HepG2 (cell line): Measurements from ENCODE around the gene DPH5. TPM values are rescaled to one million over a fixed set of nuclear protein-coding genes. Genes with fewer than 3 reads are reported as not detected.
"Not testable (repeated sequence)": the region's sequence is repeated elsewhere in the genome, so short reads cannot be mapped to it uniquely, and the experiment has no call there.

Experiments used
- ATAC-seq: fragments of 200-7000 bp; cut with Tn5 transposase; 3 replicates; pipeline ENCODE4 v1.9.1; 2020; ENCODE audit warnings: mild to moderate bottlenecking, moderate library complexity
- BruUV-seq: library from RNA; stranded (reverse); fragments of 400-500 nt; replicated peaks from 2 replicates; lab custom pipeline; 2021; lab: Mats Ljungman, UMichigan
- CTCF ChIA-PET: fragments of 300-600 bp; formaldehyde crosslinking; extraction: SDS; loops from one replicate; lab custom pipeline; 2021; ENCODE audit warnings: low total read pairs, inconsistent platforms, low intra/inter-chr PET ratio; lab: Yijun Ruan, JAX
- POLR2A ChIA-PET: fragments of 350-600 bp; sonication (Branson Sonifier 250); formaldehyde crosslinking; loops from one replicate; lab custom pipeline; 2020; ENCODE audit warnings: antibody characterized with exemption, inconsistent platforms; lab: Yijun Ruan, JAX
- DNase-seq: peaks from one replicate; pipeline ENCODE4 v3.0.0-alpha.2; 2015; ENCODE audit warnings: low spot score
- FAIRE-seq: peaks from 3 replicates; lab custom pipeline; 2011; peaks lifted over from hg19 to GRCh38; lab: Jason Lieb, UNC
- H2AFZ ChIP-seq: one replicate; pipeline ENCODE4 v1.6.1; 2011; ENCODE audit warnings: low read length, inconsistent platforms
- H3K27ac ChIP-seq: fragments of 300-600 bp; 3 replicates; pipeline ENCODE4 v1.8.0; 2011; ENCODE audit warnings: mixed run types, mild to moderate bottlenecking, mixed read lengths, low read length, inconsistent platforms; ENCODE audit not compliant: insufficient read depth; ENCODE audit errors: extremely low read length
- H3K27me3 ChIP-seq, 2 experiments: fragments of 200-600 bp in 1 of 2; 2 replicates in 1 of 2; 3 replicates in 1 of 2; pipeline versions ENCODE4 v1.6.0 to v1.8.0; 2011; ENCODE audit warnings: low read length in 2 of 2, mild to moderate bottlenecking in 2 of 2, moderate library complexity in 2 of 2, inconsistent platforms in 1 of 2; ENCODE audit not compliant: insufficient read depth in 2 of 2, control insufficient read depth in 1 of 2
- H3K36me3 ChIP-seq, 2 experiments: fragments of 200-600 bp in 1 of 2; replicated peaks in 1 of 2; 2 replicates in 1 of 2; 3 replicates in 1 of 2; pipeline versions ENCODE4 v1.5.1 to v1.8.0; 2011; ENCODE audit warnings: low read length in 2 of 2, inconsistent platforms in 1 of 2; ENCODE audit not compliant: insufficient read depth in 2 of 2, control insufficient read depth in 1 of 2
- H3K4me1 ChIP-seq: 2 replicates; pipeline ENCODE4 v1.5.1; 2012; ENCODE audit warnings: low read length, inconsistent platforms; ENCODE audit not compliant: insufficient read depth
- H3K4me2 ChIP-seq: 2 replicates; pipeline ENCODE4 v1.6.0; 2011; ENCODE audit warnings: low read depth, low read length, inconsistent platforms
- H3K4me3 ChIP-seq, 3 experiments: fragments of 200-600 bp in 1 of 3; sonication (generic), shearing (Covaris generic) in 1 of 3; replicated peaks in 1 of 3; 2 replicates each; pipeline ENCODE4 v1.5.1; 2011 to 2016; ENCODE audit warnings: low read length in 3 of 3, inconsistent platforms in 2 of 3, low read depth in 2 of 3, mild to moderate bottlenecking in 2 of 3, control low read depth in 1 of 3, mixed read lengths in 1 of 3; ENCODE audit not compliant: insufficient read depth in 1 of 3
- H3K79me2 ChIP-seq: one replicate; pipeline ENCODE4 v1.6.1; 2011; ENCODE audit warnings: low read length, inconsistent platforms; ENCODE audit not compliant: insufficient read depth
- H3K9ac ChIP-seq: 2 replicates; pipeline ENCODE4 v1.6.0; 2011; ENCODE audit warnings: mild to moderate bottlenecking, low read depth, low read length, inconsistent platforms; ENCODE audit not compliant: insufficient read depth
- H3K9me3 ChIP-seq: 2 replicates; pipeline ENCODE4 v1.5.1; 2012; ENCODE audit warnings: mild to moderate bottlenecking, low read length
- H4K20me1 ChIP-seq: 2 replicates; pipeline ENCODE4 v1.6.0; 2011; ENCODE audit warnings: inconsistent platforms, mild to moderate bottlenecking, low read length, moderate library complexity; ENCODE audit not compliant: insufficient read depth
- AHR ChIP-seq: IDR thresholded peaks from 2 replicates; pipeline ENCODE4 v1.6.1; 2018; ENCODE audit warnings: missing genetic modification reagents, missing compliant biosample characterization
- MLX ChIP-seq: IDR thresholded peaks from 2 replicates; pipeline ENCODE4 v1.6.1; 2016
- POLR2G ChIP-seq: fragments of 200-400 bp; formaldehyde crosslinking; IDR thresholded peaks from 2 replicates; pipeline ENCODE4 v1.6.1; 2018; ENCODE audit warnings: mild to moderate bottlenecking, low read depth, low read length, moderate library complexity
- ZBTB37 ChIP-seq: sonication (generic); formaldehyde crosslinking; IDR thresholded peaks from 2 replicates; pipeline ENCODE4 v1.4.0; 2020; ENCODE audit warnings: mild to moderate bottlenecking, missing genetic modification reagents
- ZFP36L2 ChIP-seq: sonication (generic); formaldehyde crosslinking; IDR thresholded peaks from 2 replicates; pipeline ENCODE4 v1.4.0; 2020; ENCODE audit warnings: missing genetic modification reagents
- ZNF496 ChIP-seq: sonication (generic); formaldehyde crosslinking; IDR thresholded peaks from 2 replicates; pipeline ENCODE4 v1.8.1; 2023; ENCODE audit warnings: mild to moderate bottlenecking, moderate library complexity, missing genetic modification reagents; ENCODE audit not compliant: insufficient replicate concordance
- WGBS: methylation state at CpG from one replicate; pipeline ENCODE4 v1.1.6; 2017; ENCODE audit warnings: low lambda C conversion rate; 5-methylcytosine and 5-hydroxymethylcytosine counted together
- in situ Hi-C: cut with HindIII; loops from 2 replicates; pipeline ENCODE4 v1.10.0; 2017; ENCODE audit warnings: low pct_unique_long_range_greater_than_20kb; ENCODE audit not compliant: extremely low pct_ligation_motif_present
- intact Hi-C: fragments of 100-400 bp; cut with micrococcal nuclease; formaldehyde crosslinking; loops from one replicate; pipeline ENCODE4 v1.10.0; 2022; ENCODE audit not compliant: unreplicated experiment
- polyA plus RNA-seq, 8 experiments: library from polyadenylated mRNA; depleted of rRNA in 3 of 8; stranded (reverse) in 7 of 8; unstranded in 1 of 8; fragments of >200 nt; fragmentation: Illumina TruSeq in 4 of 8; extraction: Trizol in 4 of 8; gene quantifications; 2 replicates each; pipeline versions ENCODE4 v1.2.1 to v1.2.3, GENCODE V29; 2011 to 2016; ENCODE audit warnings: low read depth in 4 of 8, missing spikeins in 1 of 8, mixed read lengths in 1 of 8; ENCODE audit not compliant: insufficient read depth in 1 of 8
- total RNA-seq, 5 experiments: library from RNA; depleted of rRNA; stranded (reverse); fragments of >200 nt; fragmentation: Illumina TruSeq; extraction: Trizol; gene quantifications; 2 replicates each; pipeline ENCODE4 v1.2.3, GENCODE V29; 2016; ENCODE audit warnings: low read depth in 1 of 5

DPH5 gene
- total and polyA plus RNA-seq, 2 of the 13 experiments (the other 11 are each of a cell fraction or from before 2014, with no cell fraction given): 53.2 to 79.6 TPM

GRCh38 chr1:100953960-100954730, 71.4 kb downstream of the DPH5 start:
- no peak overlapping the region for H3K4me3 ChIP-seq
- POLR2A ChIA-PET: no interaction called here
- no peak overlapping the region for H3K4me2 ChIP-seq
- in situ Hi-C loops: no loop called here
- no peaks in the 10 kb centered on the region for H4K20me1 ChIP-seq
- FAIRE-seq: no peak
- no peak for TF ChIP-seq POLR2G
- TF ChIP-seq AHR: no peak
- TF ChIP-seq ZFP36L2 (CRISPR knock-in tag): no peak
- no peak for TF ChIP-seq ZBTB37 (CRISPR knock-in tag)
- no peak for TF ChIP-seq MLX (CRISPR knock-in tag)
- no peak for TF ChIP-seq ZNF496
- TF ChIP-seq, all 625 proteins: peak for 0
- Histone ChIP-seq H2AFZ (no peak overlapping the region), H3K36me3 (peaks cover 6 to 30% of the 10 kb centered on the region in 2 experiments; a peak in 4 of 5 replicates), H3K27ac (no peak overlapping the region), H3K4me1 (peaks cover 9% of the 10 kb centered on the region), H3K9me3 (no peaks in the 10 kb centered on the region), H3K79me2 (no peaks in the 10 kb centered on the region), H3K27me3 (no peaks in the 10 kb centered on the region), H3K9ac (no peak overlapping the region)
- no peak for DNase-seq
- BruUV-seq: no TSS peak
- CTCF ChIA-PET: no interaction called here
- intact Hi-C loops: no loop called here
- no peak for ATAC-seq
- WGBS: 98% methylated on average over 2 of the region's 2 CpGs

GRCh38 chr1:100952970-100953369, 72.6 kb downstream of the DPH5 start:
- intact Hi-C loops, DNase-seq, H2AFZ ChIP-seq, POLR2A ChIA-PET, BruUV-seq, H3K9me3 ChIP-seq, H3K4me2 ChIP-seq, H4K20me1 ChIP-seq, CTCF ChIA-PET, H3K79me2 ChIP-seq, H3K27ac ChIP-seq, ATAC-seq, H3K27me3 ChIP-seq, FAIRE-seq, in situ Hi-C loops, H3K9ac ChIP-seq, H3K4me3 ChIP-seq: not testable (repeated sequence)
- peaks cover 6 to 30% of the 10 kb centered on the region in 2 experiments; a peak in 4 of 5 replicates for H3K36me3 ChIP-seq
- H3K4me1 ChIP-seq: peaks cover 19% of the 10 kb centered on the region
- 100% methylated on average over 1 of the region's 1 CpG for WGBS
